Measurements from ENCODE around the gene ANO7.

DNA sequence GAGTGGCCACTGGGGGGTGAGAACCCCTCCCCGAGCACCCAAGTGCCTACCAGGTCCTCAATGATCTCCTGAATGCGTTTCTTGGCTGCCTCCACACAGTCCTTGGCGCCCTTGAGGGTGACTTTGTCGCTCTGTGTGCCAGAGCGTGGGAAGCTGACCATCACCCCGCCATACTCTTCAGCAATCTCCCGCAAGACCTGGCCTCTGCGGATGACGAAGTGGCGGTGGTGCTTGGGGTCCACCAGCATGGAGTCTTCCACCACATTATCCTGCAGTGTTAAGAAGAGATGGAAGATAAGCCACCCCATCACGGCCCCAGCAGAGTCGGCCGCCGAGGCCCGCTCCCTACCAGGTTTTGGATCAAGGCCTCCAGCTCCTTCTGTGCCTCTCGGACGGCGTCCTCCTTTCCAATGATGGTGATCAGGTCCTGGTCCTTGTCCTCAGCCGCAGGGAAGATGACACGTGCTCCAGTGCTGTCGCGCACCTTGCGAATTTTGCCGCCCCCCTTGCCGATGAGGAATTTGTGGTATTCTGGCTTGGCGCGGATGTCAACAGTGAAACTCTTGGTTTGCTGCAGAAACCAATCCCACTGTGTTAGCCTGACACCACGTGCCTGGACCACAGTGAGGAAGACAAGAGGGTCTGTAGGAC lies 51.2 kb downstream of the ANO7 start:
- TF ChIP-seq EP300 (IDR thresholded peaks at IDR 0.05) (no peak), POLR2A (IDR thresholded peaks at IDR 0.05) (no peak)

All from sigmoid colon (tissue), 4 donors.